Astrocyte (in vitro differentiated cells and primary cell): Measurements from ENCODE around the gene CKLF. TPM values are rescaled to one million over a fixed set of nuclear protein-coding genes. Genes with fewer than 3 reads are reported as not detected.

Experiments
- DNase-seq: peaks from one replicate; pipeline ENCODE4 v3.0.0-alpha.2; 2010; ENCODE audit warnings: low read depth
- FAIRE-seq: peaks from 2 replicates; lab custom pipeline; 2011; peaks lifted over from hg19 to GRCh38; lab: Jason Lieb, UNC
- H2AFZ ChIP-seq: 2 replicates; pipeline ENCODE4 v1.6.0; 2012; ENCODE audit warnings: low read depth, low read length, inconsistent platforms
- H3K27ac ChIP-seq: 2 replicates; pipeline ENCODE4 v1.5.1; 2011; ENCODE audit warnings: low read depth, low read length, inconsistent platforms
- H3K27me3 ChIP-seq: 2 replicates; pipeline ENCODE4 v1.6.0; 2011; ENCODE audit warnings: low read length, inconsistent platforms; ENCODE audit not compliant: insufficient read depth
- H3K36me3 ChIP-seq: 2 replicates; pipeline ENCODE4 v1.5.1; 2011; ENCODE audit warnings: low read length, inconsistent platforms; ENCODE audit not compliant: insufficient read depth
- H3K4me1 ChIP-seq: 2 replicates; pipeline ENCODE4 v1.5.1; 2011; ENCODE audit warnings: low read length, inconsistent platforms; ENCODE audit not compliant: insufficient read depth
- H3K4me2 ChIP-seq: 2 replicates; pipeline ENCODE4 v1.6.0; 2012; ENCODE audit warnings: low read length, inconsistent platforms
- H3K4me3 ChIP-seq: 2 replicates; pipeline ENCODE4 v1.5.1; 2011; ENCODE audit warnings: low read depth, mild to moderate bottlenecking, low read length, inconsistent platforms; ENCODE audit not compliant: insufficient read depth
- H3K79me2 ChIP-seq: 2 replicates; pipeline ENCODE4 v1.6.0; 2012; ENCODE audit warnings: mild to moderate bottlenecking, low read length, inconsistent platforms; ENCODE audit not compliant: insufficient read depth
- H3K9ac ChIP-seq: 2 replicates; pipeline ENCODE4 v1.6.0; 2012; ENCODE audit warnings: mild to moderate bottlenecking, low read length, inconsistent platforms
- H3K9me3 ChIP-seq: 2 replicates; pipeline ENCODE4 v1.5.1; 2012; ENCODE audit warnings: low read depth, mild to moderate bottlenecking, low read length, inconsistent platforms; ENCODE audit not compliant: insufficient read depth
- H4K20me1 ChIP-seq: 2 replicates; pipeline ENCODE4 v1.6.0; 2012; ENCODE audit warnings: low read length, inconsistent platforms; ENCODE audit not compliant: insufficient read depth
- H3K27ac Mint-ChIP-seq: one replicate; pipeline ENCODE4 v1.8.0; 2021; ENCODE audit warnings: mild to moderate bottlenecking, mixed read lengths; ENCODE audit not compliant: unreplicated experiment
- H3K27me3 Mint-ChIP-seq: one replicate; pipeline ENCODE4 v1.8.0; 2021; ENCODE audit warnings: low read depth, mixed read lengths; ENCODE audit not compliant: unreplicated experiment
- H3K36me3 Mint-ChIP-seq: one replicate; pipeline ENCODE4 v1.8.0; 2021; ENCODE audit warnings: low read depth, mixed read lengths; ENCODE audit not compliant: unreplicated experiment
- H3K4me1 Mint-ChIP-seq: one replicate; pipeline ENCODE4 v1.8.0; 2021; ENCODE audit warnings: low read depth, mixed read lengths; ENCODE audit not compliant: unreplicated experiment
- H3K4me3 Mint-ChIP-seq: one replicate; pipeline ENCODE4 v1.8.0; 2021; ENCODE audit warnings: mild to moderate bottlenecking, moderate library complexity, mixed read lengths; ENCODE audit not compliant: unreplicated experiment
- H3K9me3 Mint-ChIP-seq: one replicate; pipeline ENCODE4 v1.8.0; 2021; ENCODE audit warnings: mild to moderate bottlenecking, mixed read lengths; ENCODE audit not compliant: unreplicated experiment
- CTCF ChIP-seq: IDR thresholded peaks from 2 replicates; pipeline ENCODE4 v1.5.1; 2011; ENCODE audit warnings: low read depth, mild to moderate bottlenecking, inconsistent platforms, low read length, moderate library complexity; ENCODE audit not compliant: insufficient read depth
- EZH2 ChIP-seq: IDR thresholded peaks from 2 replicates; pipeline ENCODE4 v1.6.1; 2012; ENCODE audit warnings: mild to moderate bottlenecking, low read length, inconsistent platforms; ENCODE audit not compliant: insufficient read depth
- total RNA-seq: library from RNA; stranded (reverse); gene quantifications from 2 replicates; pipeline ENCODE4 v1.2.1, GENCODE V29; 2021

Gene CKLF
- total RNA-seq, 1 donor from 2014 or later, result 24.5 TPM

- Mint-ChIP-seq H3K27ac (no peak overlapping the region), H3K9me3 (no peaks in the 10 kb centered on the region), H3K36me3 (peaks cover 18% of the 10 kb centered on the region), H3K4me3 (no peak overlapping the region), H3K4me1 (peaks cover 7% of the 10 kb centered on the region), H3K27me3 (no peaks in the 10 kb centered on the region)
- TF ChIP-seq CTCF, result no peak
- TF ChIP-seq EZH2, result no peak
- DNase-seq (no peak), FAIRE-seq (no peak)
- H3K4me1 ChIP-seq, result peaks cover 5% of the 10 kb centered on the region
- H3K9me3 ChIP-seq, result no peaks in the 10 kb centered on the region
- no peak overlapping the region for H3K9ac ChIP-seq
- no peak overlapping the region for H3K4me2 ChIP-seq
- peaks cover 6% of the 10 kb centered on the region for H4K20me1 ChIP-seq
- no peak overlapping the region for H3K4me3 ChIP-seq
- H3K27me3 ChIP-seq, result no peaks in the 10 kb centered on the region
- H3K27ac ChIP-seq, result no peak overlapping the region
- H3K36me3 ChIP-seq, result peaks cover 11% of the 10 kb centered on the region
- H3K79me2 ChIP-seq, result peaks cover 17% of the 10 kb centered on the region
- no peak overlapping the region for H2AFZ ChIP-seq
Measured at GRCh38 chr16:66562986-66563385, 10.6 kb downstream of the CKLF start.

GRCh38 chr16:66563574-66564334 is 11.4 kb downstream of the CKLF start:
- H3K27me3 ChIP-seq, result no peaks in the 10 kb centered on the region
- H2AFZ ChIP-seq, result no peak overlapping the region
- Mint-ChIP-seq H3K4me1 (peaks cover 7% of the 10 kb centered on the region), H3K4me3 (no peak overlapping the region), H3K27ac (no peak overlapping the region), H3K36me3 (peaks cover 18% of the 10 kb centered on the region), H3K27me3 (no peaks in the 10 kb centered on the region), H3K9me3 (no peaks in the 10 kb centered on the region)
- peaks cover 11% of the 10 kb centered on the region for H3K36me3 ChIP-seq
- DNase-seq (no peak), FAIRE-seq (peak; percentile 20)
- peaks cover 10% of the 10 kb centered on the region for H3K4me1 ChIP-seq
- no peak overlapping the region for H3K4me3 ChIP-seq
- TF ChIP-seq EZH2 (no peak), CTCF (no peak)
- H3K9ac ChIP-seq, result no peak overlapping the region
- H4K20me1 ChIP-seq, result peaks cover 6% of the 10 kb centered on the region
- peaks cover 17% of the 10 kb centered on the region for H3K79me2 ChIP-seq
- no peak overlapping the region for H3K27ac ChIP-seq
- H3K9me3 ChIP-seq, result no peaks in the 10 kb centered on the region
- H3K4me2 ChIP-seq, result no peak overlapping the region
